CD4-positive, alpha-beta T cell treated with Interleukin-2 at 100 ng/mL for 4 hours (primary cell): ENCODE data around the gene CEACAM18.
"Not testable (repeated sequence)": the region's sequence is repeated elsewhere in the genome, so short reads cannot be mapped to it uniquely, and the experiment has no call there.

Experiments used
- DNase-seq: peaks from one replicate; pipeline ENCODE4 v3.0.0-alpha.2; 2020; ENCODE audit warnings: low spot score

The CEACAM18 gene

GRCh38 chr19:51493776-51494175, 15.4 kb downstream of the CEACAM18 start:
- no peak for DNase-seq

GRCh38 chr19:51497666-51498065, 19.3 kb downstream of the CEACAM18 start:
- DNase-seq: no peak

GRCh38 chr19:51500931-51501330, 22.6 kb downstream of the CEACAM18 start:
- not testable (repeated sequence) for DNase-seq

GRCh38 chr19:51501594-51502263, 23.4 kb downstream of the CEACAM18 start, which contains the start of gene SIGLEC12:
TSS of gene SIGLEC12 (minus strand) at chr19:51501800. CDS start at chr19:51501733, 67 bp downstream.
- no peak for DNase-seq

GRCh38 chr19:51503286-51503817, 25.0 kb downstream of the CEACAM18 start:
- DNase-seq: no peak

- DNase-seq: no peak
These were observed 25.6 kb downstream of the CEACAM18 start for GRCh38 chr19:51503896-51504295.

GRCh38 chr19:51505904-51506303, 27.6 kb downstream of the CEACAM18 start:
- no peak for DNase-seq

- DNase-seq: no peak
These were observed 28.9 kb downstream of the CEACAM18 start for GRCh38 chr19:51507192-51507591.

GRCh38 chr19:51507640-51508058, 29.3 kb downstream of the CEACAM18 start:
- no peak for DNase-seq

GRCh38 chr19:51508059-51508733, 29.9 kb downstream of the CEACAM18 start:
- no peak for DNase-seq

- DNase-seq: no peak
These were observed 31.7 kb downstream of the CEACAM18 start for GRCh38 chr19:51509823-51510660.

- no peak for DNase-seq
These were observed 33.0 kb downstream of the CEACAM18 start for GRCh38 chr19:51511353-51511752.

GRCh38 chr19:51513968-51514367, 35.6 kb downstream of the CEACAM18 start:
- DNase-seq: no peak

- peak; percentile 67 for DNase-seq
These were observed 36.6 kb downstream of the CEACAM18 start for GRCh38 chr19:51514866-51515481.

GRCh38 chr19:51520728-51521127, 42.4 kb downstream of the CEACAM18 start:
- no peak for DNase-seq

GRCh38 chr19:51521357-51521756, 43.0 kb downstream of the CEACAM18 start:
- no peak for DNase-seq

GRCh38 chr19:51521781-51522180, 43.4 kb downstream of the CEACAM18 start:
- no peak for DNase-seq

GRCh38 chr19:51524666-51525264, 46.4 kb downstream of the CEACAM18 start:
- no peak for DNase-seq

GRCh38 chr19:51525651-51526050, 47.3 kb downstream of the CEACAM18 start:
- no peak for DNase-seq

- no peak for DNase-seq
These were observed 51.0 kb downstream of the CEACAM18 start for GRCh38 chr19:51529301-51529700.

- no peak for DNase-seq
These were observed 52.3 kb downstream of the CEACAM18 start for GRCh38 chr19:51530616-51531015.
